ENCODE measurements around the gene EPB41L3.

The EPB41L3 gene

GRCh38 chr18:5395860-5396448, 147.8 kb downstream of the EPB41L3 start:
- no peak for TF ChIP-seq OSR2 (tag by site-specific recombination; IDR thresholded peaks at IDR 0.05)
- TF ChIP-seq ZNF843 (tag by site-specific recombination; IDR thresholded peaks at IDR 0.05): no peak
- TF ChIP-seq ZNF19 (tag by site-specific recombination; IDR thresholded peaks at IDR 0.05; ENCODE audit: low read depth): no peak
- no peak for TF ChIP-seq ZNF174 (tag by site-specific recombination; IDR thresholded peaks at IDR 0.05)
- TF ChIP-seq ZNF146 (tag by site-specific recombination; IDR thresholded peaks at IDR 0.05): no peak
- no peak for TF ChIP-seq HIC1 (tag by site-specific recombination; IDR thresholded peaks at IDR 0.05)
- TF ChIP-seq ZNF510 (tag by site-specific recombination; IDR thresholded peaks at IDR 0.05; ENCODE audit: insufficient replicate concordance): no peak
- no peak for TF ChIP-seq SALL2 (tag by site-specific recombination; IDR thresholded peaks at IDR 0.05; ENCODE audit: borderline replicate concordance)
- TF ChIP-seq ZNF530 (tag by site-specific recombination; IDR thresholded peaks at IDR 0.05; ENCODE audit: low read depth): no peak
- TF ChIP-seq ZNF521 (tag by site-specific recombination; IDR thresholded peaks at IDR 0.05): no peak
- TF ChIP-seq ZNF48 (tag by site-specific recombination; IDR thresholded peaks at IDR 0.05): no peak
- no peak for TF ChIP-seq ZNF548 (tag by site-specific recombination; IDR thresholded peaks at IDR 0.05)
- no peak for TF ChIP-seq REST (tag by site-specific recombination; IDR thresholded peaks at IDR 0.05)
- no peak for TF ChIP-seq ZNF416 (tag by site-specific recombination; IDR thresholded peaks at IDR 0.05)
- TF ChIP-seq ZNF2 (tag by site-specific recombination; IDR thresholded peaks at IDR 0.05): no peak
- no peak for TF ChIP-seq ZNF580 (tag by site-specific recombination; IDR thresholded peaks at IDR 0.05)
- TF ChIP-seq ZNF223 (tag by site-specific recombination; IDR thresholded peaks at IDR 0.05): no peak
- no peak for TF ChIP-seq ZXDB (tag by site-specific recombination; IDR thresholded peaks at IDR 0.05)
- no peak for TF ChIP-seq ZNF473 (tag by site-specific recombination; IDR thresholded peaks at IDR 0.05)
- no peak for TF ChIP-seq ZFP69B (tag by site-specific recombination; IDR thresholded peaks at IDR 0.05)
- ChIA-PET POLR2A (no interaction called here), CTCF (no interaction called here)
- Histone ChIP-seq H3K27ac (ENCODE audit: extremely low read depth, low read depth, low read length) (no peak overlapping the region), H3K9me3 (ENCODE audit: control insufficient read depth, insufficient read depth, low read depth, low read length) (no peaks in the 10 kb centered on the region), H3K36me3 (ENCODE audit: control insufficient read depth in 2 of 2, insufficient read depth in 1 of 2, low read length in 2 of 2) (peaks cover 21 to 64% of the 10 kb centered on the region in 2 experiments), H3K4me3 (ENCODE audit: low read depth, low read length) (no peak overlapping the region), H3K4me1 (ENCODE audit: control insufficient read depth, insufficient read depth, low read length) (no peaks in the 10 kb centered on the region)

- Histone ChIP-seq H3K4me1 (ENCODE audit: control insufficient read depth, insufficient read depth, low read length) (no peaks in the 10 kb centered on the region), H3K4me3 (ENCODE audit: low read depth, low read length) (no peak overlapping the region), H3K36me3 (ENCODE audit: control insufficient read depth in 2 of 2, insufficient read depth in 1 of 2, low read length in 2 of 2) (peaks cover 17 to 55% of the 10 kb centered on the region in 2 experiments; a peak in 2 of 3 replicates), H3K9me3 (ENCODE audit: control insufficient read depth, insufficient read depth, low read depth, low read length) (no peaks in the 10 kb centered on the region), H3K27ac (ENCODE audit: extremely low read depth, low read depth, low read length) (no peak overlapping the region)
- POLR2A ChIA-PET: no interaction called here
- CTCF ChIA-PET: interaction anchor here (0.7 kb wide), 1 partner anchor 157 kb away, joined by 3 read pairs; no protein-coding TSS in a partner anchor
- TF ChIP-seq ZFP41 (tag by site-specific recombination; IDR thresholded peaks at IDR 0.05; ENCODE audit: borderline replicate concordance) (no peak), ZNF529 (tag by site-specific recombination; IDR thresholded peaks at IDR 0.05; ENCODE audit: insufficient replicate concordance) (no peak), ZBTB11 (tag by site-specific recombination; conservative IDR thresholded peaks at IDR 0.05; ENCODE audit: low read depth) (no peak), ZNF658 (tag by site-specific recombination; IDR thresholded peaks at IDR 0.05) (no peak), ZNF26 (tag by site-specific recombination; IDR thresholded peaks at IDR 0.05) (no peak), ZNF114 (tag by site-specific recombination; IDR thresholded peaks at IDR 0.05) (no peak)
Observed at GRCh38 chr18:5393779-5394178, 150.0 kb downstream of the EPB41L3 start.
